ENCODE data around the gene DYSF. TPM values are rescaled to one million over a fixed set of nuclear protein-coding genes. Genes with fewer than 3 reads are reported as not detected.

The DYSF gene
- total RNA-seq, 1 experiment from 2014 or later = 0.31 TPM

DNA sequence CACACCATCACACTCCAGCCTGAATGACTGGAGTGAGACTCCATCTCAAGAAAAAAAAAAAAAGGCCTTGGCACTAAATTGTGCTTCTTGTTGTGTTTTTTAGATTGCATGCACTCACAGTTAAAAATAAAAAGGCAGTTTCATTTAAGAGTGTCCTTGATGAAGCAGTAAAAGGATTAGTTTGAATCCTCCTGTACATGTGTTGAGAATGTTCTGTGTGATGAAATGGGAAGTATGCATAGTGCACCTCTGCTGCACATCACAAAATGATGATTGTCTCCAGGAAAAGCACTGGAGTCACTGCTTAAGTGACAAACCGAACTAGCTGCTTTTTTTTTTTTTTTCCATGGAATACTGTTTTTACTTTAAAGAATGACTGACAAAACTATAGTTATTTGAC, 23.1 kb downstream of the DYSF start:
- ChIA-PET POLR2A (interaction anchor here (0.7 kb wide), 1 partner anchor 36 kb away, joined by 6 read pairs; no protein-coding TSS in a partner anchor), CTCF (interaction anchor here (0.6 kb wide), 1 partner anchor 16 kb away, joined by 3 read pairs; no protein-coding TSS in a partner anchor)
- Histone ChIP-seq H3K9me3 (ENCODE audit: control insufficient read depth, insufficient read depth, low read depth, low read length) (no peaks in the 10 kb centered on the region), H3K4me3 (ENCODE audit: low read depth in 2 of 2, low read length in 2 of 2) (no peak overlapping the region), H3K27me3 (ENCODE audit: control insufficient read depth, insufficient read depth, low read length) (peaks cover 4% of the 10 kb centered on the region; the same call in 1 of the 2 replicates), H3K27ac (ENCODE audit: low read length) (no peak overlapping the region), H3K4me1 (ENCODE audit: control insufficient read depth, insufficient read depth, low read length) (no peaks in the 10 kb centered on the region), H3K36me3 (ENCODE audit: control insufficient read depth, insufficient read depth, low read length) (no peaks in the 10 kb centered on the region)
- TF ChIP-seq SIN3A (IDR thresholded peaks at IDR 0.05; ENCODE audit: borderline replicate concordance, insufficient read depth, low read depth, low read length) = no peak
- TF ChIP-seq POLR2AphosphoS5 (IDR thresholded peaks at IDR 0.05; ENCODE audit: low read depth, low read length) = no peak
- TF ChIP-seq, protein P1, sequence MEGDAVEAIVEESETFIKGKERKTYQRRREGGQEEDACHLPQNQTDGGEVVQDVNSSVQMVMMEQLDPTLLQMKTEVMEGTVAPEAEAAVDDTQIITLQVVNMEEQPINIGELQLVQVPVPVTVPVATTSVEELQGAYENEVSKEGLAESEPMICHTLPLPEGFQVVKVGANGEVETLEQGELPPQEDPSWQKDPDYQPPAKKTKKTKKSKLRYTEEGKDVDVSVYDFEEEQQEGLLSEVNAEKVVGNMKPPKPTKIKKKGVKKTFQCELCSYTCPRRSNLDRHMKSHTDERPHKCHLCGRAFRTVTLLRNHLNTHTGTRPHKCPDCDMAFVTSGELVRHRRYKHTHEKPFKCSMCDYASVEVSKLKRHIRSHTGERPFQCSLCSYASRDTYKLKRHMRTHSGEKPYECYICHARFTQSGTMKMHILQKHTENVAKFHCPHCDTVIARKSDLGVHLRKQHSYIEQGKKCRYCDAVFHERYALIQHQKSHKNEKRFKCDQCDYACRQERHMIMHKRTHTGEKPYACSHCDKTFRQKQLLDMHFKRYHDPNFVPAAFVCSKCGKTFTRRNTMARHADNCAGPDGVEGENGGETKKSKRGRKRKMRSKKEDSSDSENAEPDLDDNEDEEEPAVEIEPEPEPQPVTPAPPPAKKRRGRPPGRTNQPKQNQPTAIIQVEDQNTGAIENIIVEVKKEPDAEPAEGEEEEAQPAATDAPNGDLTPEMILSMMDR (IDR thresholded peaks at IDR 0.05) = no peak
- TF ChIP-seq TCF7L2 (IDR thresholded peaks at IDR 0.05; ENCODE audit: low read depth, low read length) = no peak
- TF ChIP-seq, protein P2, sequence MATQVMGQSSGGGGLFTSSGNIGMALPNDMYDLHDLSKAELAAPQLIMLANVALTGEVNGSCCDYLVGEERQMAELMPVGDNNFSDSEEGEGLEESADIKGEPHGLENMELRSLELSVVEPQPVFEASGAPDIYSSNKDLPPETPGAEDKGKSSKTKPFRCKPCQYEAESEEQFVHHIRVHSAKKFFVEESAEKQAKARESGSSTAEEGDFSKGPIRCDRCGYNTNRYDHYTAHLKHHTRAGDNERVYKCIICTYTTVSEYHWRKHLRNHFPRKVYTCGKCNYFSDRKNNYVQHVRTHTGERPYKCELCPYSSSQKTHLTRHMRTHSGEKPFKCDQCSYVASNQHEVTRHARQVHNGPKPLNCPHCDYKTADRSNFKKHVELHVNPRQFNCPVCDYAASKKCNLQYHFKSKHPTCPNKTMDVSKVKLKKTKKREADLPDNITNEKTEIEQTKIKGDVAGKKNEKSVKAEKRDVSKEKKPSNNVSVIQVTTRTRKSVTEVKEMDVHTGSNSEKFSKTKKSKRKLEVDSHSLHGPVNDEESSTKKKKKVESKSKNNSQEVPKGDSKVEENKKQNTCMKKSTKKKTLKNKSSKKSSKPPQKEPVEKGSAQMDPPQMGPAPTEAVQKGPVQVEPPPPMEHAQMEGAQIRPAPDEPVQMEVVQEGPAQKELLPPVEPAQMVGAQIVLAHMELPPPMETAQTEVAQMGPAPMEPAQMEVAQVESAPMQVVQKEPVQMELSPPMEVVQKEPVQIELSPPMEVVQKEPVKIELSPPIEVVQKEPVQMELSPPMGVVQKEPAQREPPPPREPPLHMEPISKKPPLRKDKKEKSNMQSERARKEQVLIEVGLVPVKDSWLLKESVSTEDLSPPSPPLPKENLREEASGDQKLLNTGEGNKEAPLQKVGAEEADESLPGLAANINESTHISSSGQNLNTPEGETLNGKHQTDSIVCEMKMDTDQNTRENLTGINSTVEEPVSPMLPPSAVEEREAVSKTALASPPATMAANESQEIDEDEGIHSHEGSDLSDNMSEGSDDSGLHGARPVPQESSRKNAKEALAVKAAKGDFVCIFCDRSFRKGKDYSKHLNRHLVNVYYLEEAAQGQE (IDR thresholded peaks at IDR 0.05; ENCODE audit: insufficient read depth in 1 of 2, low read depth in 2 of 2, low read length in 1 of 2) = no peak
- in situ Hi-C loops (cut with HindIII; ENCODE audit: low pct_unique_long_range_greater_than_20kb, low sequenced_read_pairs) (no loop called here), intact Hi-C loops (cut with micrococcal nuclease; ENCODE audit: unreplicated experiment) (no loop called here)
- ATAC-seq (no peak), DNase-seq (ENCODE audit: low read depth, low spot score) (no peak)
- no TSS peak for BruUV-seq (replicated peaks)

DNA sequence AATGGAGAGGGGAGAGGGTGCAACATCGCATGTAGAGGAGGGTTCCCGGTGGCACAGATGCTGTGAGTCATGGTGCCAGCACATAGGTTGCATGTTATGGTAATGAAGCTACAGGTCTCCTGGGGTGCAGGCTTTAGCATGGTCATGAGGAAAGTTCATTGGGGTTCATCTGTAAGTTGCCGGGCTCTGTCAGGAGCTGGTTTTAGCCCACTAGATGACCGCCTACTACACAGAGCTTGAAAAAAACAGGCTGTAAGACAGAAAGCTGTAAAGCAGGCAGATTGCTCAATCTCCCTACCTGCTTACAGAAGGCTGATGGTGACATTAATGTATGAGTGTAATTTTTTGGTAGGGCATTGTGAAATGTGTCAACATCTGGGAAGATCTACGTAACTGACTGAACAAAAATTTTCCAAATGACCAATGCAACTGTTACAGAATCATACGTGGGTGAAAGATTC, 23.9 kb downstream of the DYSF start:
- no peak for DNase-seq (ENCODE audit: low read depth, low spot score)
- no peaks in the 10 kb centered on the region for H3K9me3 ChIP-seq (ENCODE audit: control insufficient read depth, insufficient read depth, low read depth, low read length)

More for the DNA sequence above, 23.9 kb downstream of the DYSF start:
- no peaks in the 10 kb centered on the region for H3K36me3 ChIP-seq (ENCODE audit: control insufficient read depth, insufficient read depth, low read length)
- intact Hi-C loops (cut with micrococcal nuclease; ENCODE audit: unreplicated experiment) = no loop called here
- H3K27ac ChIP-seq (ENCODE audit: low read length) = no peak overlapping the region
- in situ Hi-C loops (cut with HindIII; ENCODE audit: low pct_unique_long_range_greater_than_20kb, low sequenced_read_pairs) = no loop called here
- TF ChIP-seq, protein P2 (IDR thresholded peaks at IDR 0.05; ENCODE audit: insufficient read depth in 1 of 2, low read depth in 2 of 2, low read length in 1 of 2) = no peak
- no peak for TF ChIP-seq SIN3A (IDR thresholded peaks at IDR 0.05; ENCODE audit: borderline replicate concordance, insufficient read depth, low read depth, low read length)
- TF ChIP-seq TCF7L2 (IDR thresholded peaks at IDR 0.05; ENCODE audit: low read depth, low read length) = no peak
- TF ChIP-seq, protein P1 (IDR thresholded peaks at IDR 0.05) = no peak
- no peak for TF ChIP-seq POLR2AphosphoS5 (IDR thresholded peaks at IDR 0.05; ENCODE audit: low read depth, low read length)
- no peak overlapping the region for H3K4me3 ChIP-seq (ENCODE audit: low read depth in 2 of 2, low read length in 2 of 2)
- BruUV-seq (replicated peaks) = no TSS peak
- H3K4me1 ChIP-seq (ENCODE audit: control insufficient read depth, insufficient read depth, low read length) = no peaks in the 10 kb centered on the region
- no peak for ATAC-seq
- peaks cover 4% of the 10 kb centered on the region; the same call in 1 of the 2 replicates for H3K27me3 ChIP-seq (ENCODE audit: control insufficient read depth, insufficient read depth, low read length)
- POLR2A ChIA-PET = interaction anchor here (0.7 kb wide), 1 partner anchor 36 kb away, joined by 6 read pairs; no protein-coding TSS in a partner anchor
- CTCF ChIA-PET = no interaction called here
